Measurements from ENCODE around the gene MAST2. TPM values are rescaled to one million over a fixed set of nuclear protein-coding genes. Genes with fewer than 3 reads are reported as not detected.

The MAST2 gene
- total RNA-seq, 3 donors from 2014 or later = 28.0 to 34.4 (median 31.6) TPM

DNA sequence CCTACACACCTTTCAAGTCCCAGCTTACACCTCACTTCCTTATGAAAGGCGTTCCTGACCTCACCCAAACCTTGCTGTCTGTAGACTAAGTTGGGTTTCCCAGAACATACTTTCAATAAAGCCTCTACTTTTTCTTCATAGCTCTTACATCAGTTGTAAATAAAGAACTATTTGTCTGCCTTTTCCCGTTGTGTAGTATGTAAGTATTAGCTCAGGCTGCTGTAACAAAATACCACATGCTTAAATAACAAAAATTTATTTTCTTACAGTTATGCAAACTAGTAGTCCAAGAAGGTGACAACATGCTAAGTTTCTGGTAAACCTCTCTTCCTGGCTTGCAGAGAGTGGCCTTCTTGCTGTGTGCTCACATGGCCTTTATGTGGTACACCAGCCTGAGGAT is 86.7 kb downstream of the MAST2 start:
- Histone ChIP-seq H3K9me3 (no peaks in the 10 kb centered on the region), H3K4me3 (no peak overlapping the region), H3K27me3 (no peaks in the 10 kb centered on the region), H3K36me3 (no peaks in the 10 kb centered on the region), H3K27ac (no peak overlapping the region), H3K4me1 (no peaks in the 10 kb centered on the region)
- DNase-seq (ENCODE audit: low spot score in 2 of 2) = no peak
- TF ChIP-seq POLR2AphosphoS5 (IDR thresholded peaks at IDR 0.05) (no peak), POLR2A (IDR thresholded peaks at IDR 0.05) (no peak)
- TF ChIP-seq, protein P1, sequence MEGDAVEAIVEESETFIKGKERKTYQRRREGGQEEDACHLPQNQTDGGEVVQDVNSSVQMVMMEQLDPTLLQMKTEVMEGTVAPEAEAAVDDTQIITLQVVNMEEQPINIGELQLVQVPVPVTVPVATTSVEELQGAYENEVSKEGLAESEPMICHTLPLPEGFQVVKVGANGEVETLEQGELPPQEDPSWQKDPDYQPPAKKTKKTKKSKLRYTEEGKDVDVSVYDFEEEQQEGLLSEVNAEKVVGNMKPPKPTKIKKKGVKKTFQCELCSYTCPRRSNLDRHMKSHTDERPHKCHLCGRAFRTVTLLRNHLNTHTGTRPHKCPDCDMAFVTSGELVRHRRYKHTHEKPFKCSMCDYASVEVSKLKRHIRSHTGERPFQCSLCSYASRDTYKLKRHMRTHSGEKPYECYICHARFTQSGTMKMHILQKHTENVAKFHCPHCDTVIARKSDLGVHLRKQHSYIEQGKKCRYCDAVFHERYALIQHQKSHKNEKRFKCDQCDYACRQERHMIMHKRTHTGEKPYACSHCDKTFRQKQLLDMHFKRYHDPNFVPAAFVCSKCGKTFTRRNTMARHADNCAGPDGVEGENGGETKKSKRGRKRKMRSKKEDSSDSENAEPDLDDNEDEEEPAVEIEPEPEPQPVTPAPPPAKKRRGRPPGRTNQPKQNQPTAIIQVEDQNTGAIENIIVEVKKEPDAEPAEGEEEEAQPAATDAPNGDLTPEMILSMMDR (IDR thresholded peaks at IDR 0.05) = no peak
- intact Hi-C loops (cut with DNase I; ENCODE audit: low total_unique reads) = no loop called here

DNA sequence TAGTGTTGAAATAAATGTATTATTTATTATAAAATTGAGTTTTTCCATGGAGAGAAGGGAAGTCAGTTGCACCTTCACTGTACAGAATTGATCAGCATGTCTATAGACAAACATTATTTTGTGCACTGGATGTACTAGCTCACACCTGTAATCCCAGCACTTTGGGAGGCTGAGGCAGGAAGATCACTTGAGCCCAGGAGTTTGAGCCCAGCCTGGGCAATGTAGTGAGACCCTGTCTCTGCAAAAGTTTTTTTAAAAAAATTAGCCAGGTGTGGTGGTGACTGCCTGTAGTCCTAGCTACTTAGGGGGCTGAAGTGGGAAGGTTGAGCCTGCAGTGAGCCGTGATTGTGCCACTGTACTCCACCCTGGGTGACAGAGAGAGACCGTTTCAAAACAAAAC is 87.7 kb downstream of the MAST2 start:
- Histone ChIP-seq H3K27ac (no peak overlapping the region), H3K4me3 (no peak overlapping the region), H3K36me3 (no peaks in the 10 kb centered on the region), H3K4me1 (no peaks in the 10 kb centered on the region), H3K27me3 (no peaks in the 10 kb centered on the region), H3K9me3 (no peaks in the 10 kb centered on the region)
- no peak for DNase-seq (ENCODE audit: low spot score in 2 of 2)
- TF ChIP-seq POLR2A (IDR thresholded peaks at IDR 0.05) = no peak
- no peak for TF ChIP-seq POLR2AphosphoS5 (IDR thresholded peaks at IDR 0.05)
- TF ChIP-seq, protein P1 (IDR thresholded peaks at IDR 0.05) = no peak
- intact Hi-C loops (cut with DNase I; ENCODE audit: low total_unique reads) = no loop called here

DNA sequence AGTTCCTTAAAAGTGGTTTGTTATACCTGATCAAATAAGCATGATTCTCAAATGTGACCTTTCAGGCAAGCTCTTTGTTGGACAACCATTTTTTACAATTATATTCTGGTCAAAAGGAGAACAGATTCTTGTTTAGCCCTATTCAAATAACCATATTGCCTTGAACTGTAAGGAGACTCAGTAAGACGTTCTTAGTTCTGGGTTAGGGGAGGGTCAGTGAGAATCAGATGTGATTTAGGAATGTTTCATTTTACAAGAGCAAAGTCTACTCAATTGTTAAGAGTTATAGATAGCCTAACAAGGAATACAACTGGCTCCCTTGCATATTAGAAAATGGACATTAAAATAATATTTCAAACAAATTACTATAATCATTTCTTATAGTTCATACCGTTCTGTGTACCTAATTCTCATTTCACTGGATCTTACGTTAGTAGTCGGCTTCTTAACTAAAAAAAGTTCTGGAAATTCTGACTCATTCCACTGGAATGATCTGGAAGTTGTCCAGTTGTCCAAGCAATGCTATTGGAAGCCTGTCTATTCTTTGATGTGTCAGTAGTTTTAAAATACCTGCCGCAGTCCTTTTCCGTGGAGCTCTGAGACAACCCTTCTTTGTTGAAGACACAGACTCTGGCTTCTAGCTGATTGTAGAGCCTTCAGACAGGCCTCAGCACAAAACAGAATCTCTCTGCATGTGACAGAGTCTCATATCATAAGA is 88.8 kb downstream of the MAST2 start:
- TF ChIP-seq POLR2AphosphoS5 (IDR thresholded peaks at IDR 0.05) (no peak), POLR2A (IDR thresholded peaks at IDR 0.05) (no peak)
- TF ChIP-seq, protein P1 (IDR thresholded peaks at IDR 0.05) = no peak
- no peak overlapping the region for H3K4me3 ChIP-seq
- peak overlapping the region; percentile 39 to 54 for H3K27ac ChIP-seq
- no peaks in the 10 kb centered on the region for H3K36me3 ChIP-seq
- DNase-seq (ENCODE audit: low spot score in 2 of 2) = no peak
- intact Hi-C loops (cut with DNase I; ENCODE audit: low total_unique reads) = no loop called here
- no peaks in the 10 kb centered on the region for H3K9me3 ChIP-seq
- no peaks in the 10 kb centered on the region for H3K27me3 ChIP-seq
- no peaks in the 10 kb centered on the region for H3K4me1 ChIP-seq

DNA sequence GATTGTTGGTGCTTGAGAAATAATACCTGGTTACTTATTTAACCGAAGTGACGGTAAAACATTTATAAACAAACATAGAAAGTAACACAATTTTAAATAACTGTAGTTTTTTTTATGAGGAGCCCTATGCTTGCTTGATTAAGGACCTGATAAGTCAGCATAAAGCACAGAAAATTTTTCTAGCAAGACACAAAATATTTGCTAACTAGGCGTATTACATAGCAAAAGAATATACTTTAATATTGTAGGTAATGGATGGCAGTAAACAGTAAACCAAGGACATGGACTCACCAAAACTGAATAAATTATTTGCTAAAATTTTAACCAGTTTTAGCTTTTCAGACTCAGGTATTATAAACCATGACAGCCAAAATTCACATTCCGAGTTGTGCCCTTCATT is 90.9 kb downstream of the MAST2 start:
- no peak for TF ChIP-seq POLR2AphosphoS5 (IDR thresholded peaks at IDR 0.05)
- TF ChIP-seq, protein P1 (IDR thresholded peaks at IDR 0.05) = no peak
- TF ChIP-seq POLR2A (IDR thresholded peaks at IDR 0.05) = no peak
- no peak overlapping the region for H3K4me3 ChIP-seq
- H3K4me1 ChIP-seq = no peaks in the 10 kb centered on the region
- intact Hi-C loops (cut with DNase I; ENCODE audit: low total_unique reads) = no loop called here
- DNase-seq (ENCODE audit: low spot score in 2 of 2) = no peak
- H3K9me3 ChIP-seq = no peaks in the 10 kb centered on the region
- H3K27ac ChIP-seq = no peak overlapping the region
- no peaks in the 10 kb centered on the region for H3K36me3 ChIP-seq
- H3K27me3 ChIP-seq = no peaks in the 10 kb centered on the region

DNA sequence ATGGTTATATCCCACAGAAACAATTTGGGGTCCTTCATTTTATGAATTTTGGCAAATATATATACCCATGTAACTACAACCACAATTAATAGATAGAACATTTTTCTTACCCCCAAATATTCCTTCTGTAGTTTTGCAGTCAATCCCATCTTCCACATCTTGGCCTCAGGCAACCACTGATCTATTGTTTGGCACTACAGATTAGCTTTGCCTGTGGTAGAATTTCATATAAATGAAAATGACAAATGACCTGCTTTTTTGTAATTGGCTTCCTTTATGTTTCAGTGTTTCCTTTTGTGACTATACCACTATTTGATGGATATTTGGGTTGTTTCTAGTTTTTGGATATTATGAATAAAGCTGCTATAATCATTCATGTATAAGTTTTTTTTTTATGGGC is 91.5 kb downstream of the MAST2 start:
- intact Hi-C loops (cut with DNase I; ENCODE audit: low total_unique reads) = no loop called here
- TF ChIP-seq, protein P1 (IDR thresholded peaks at IDR 0.05) = no peak
- no peak for TF ChIP-seq POLR2A (IDR thresholded peaks at IDR 0.05)
- Histone ChIP-seq H3K27ac (no peak overlapping the region), H3K9me3 (no peaks in the 10 kb centered on the region), H3K4me1 (no peaks in the 10 kb centered on the region), H3K27me3 (no peaks in the 10 kb centered on the region), H3K36me3 (no peaks in the 10 kb centered on the region), H3K4me3 (no peak overlapping the region)
- no peak for DNase-seq (ENCODE audit: low spot score in 2 of 2)

Measured in breast epithelium (tissue), 4 donors.